GM18909 (cell line): ENCODE measurements around the gene SDCBP2.
"Not testable (repeated sequence)": the region's sequence is repeated elsewhere in the genome, so short reads cannot be mapped to it uniquely, and the experiment has no call there.

ENCODE experiments used
- ATAC-seq: cut with Tn5 transposase; IDR thresholded peaks from one replicate; pipeline ENCODE4 v1.9.1; 2021; ENCODE audit warnings: mild to moderate bottlenecking; ENCODE audit not compliant: unreplicated experiment, poor library complexity

SDCBP2 gene

GRCh38 chr20:1360094-1360846 is 31.3 kb upstream of the SDCBP2 start:
- no peak for ATAC-seq

- ATAC-seq: no peak
Measured at GRCh38 chr20:1357921-1358671, 29.2 kb upstream of the SDCBP2 start.

GRCh38 chr20:1353956-1354355 is 25.0 kb upstream of the SDCBP2 start:
- ATAC-seq: no peak

- no peak for ATAC-seq
Measured at GRCh38 chr20:1346315-1346969, 17.5 kb upstream of the SDCBP2 start.

- no peak for ATAC-seq
Measured at GRCh38 chr20:1345756-1346093, 16.8 kb upstream of the SDCBP2 start.

- ATAC-seq: no peak
Measured at GRCh38 chr20:1345030-1345755, 16.3 kb upstream of the SDCBP2 start.

GRCh38 chr20:1343446-1344124 is 14.6 kb upstream of the SDCBP2 start:
- ATAC-seq: not testable (repeated sequence)

- ATAC-seq: no peak
Measured at GRCh38 chr20:1341561-1342265, 12.8 kb upstream of the SDCBP2 start.

GRCh38 chr20:1338801-1339200 is 9.9 kb upstream of the SDCBP2 start:
- no peak for ATAC-seq

- ATAC-seq: no peak
Measured at GRCh38 chr20:1338096-1338495, 9.2 kb upstream of the SDCBP2 start.

GRCh38 chr20:1337441-1337840 is 8.5 kb upstream of the SDCBP2 start:
- no peak for ATAC-seq

- ATAC-seq: no peak
Measured at GRCh38 chr20:1336699-1337367, 7.9 kb upstream of the SDCBP2 start.

- ATAC-seq: no peak
Measured at GRCh38 chr20:1335961-1336698, 7.2 kb upstream of the SDCBP2 start.

- no peak for ATAC-seq
Measured at GRCh38 chr20:1334761-1335160, 5.8 kb upstream of the SDCBP2 start.

- ATAC-seq: no peak
Measured at GRCh38 chr20:1334370-1334731, 5.4 kb upstream of the SDCBP2 start.

- ATAC-seq: no peak
Measured at GRCh38 chr20:1333462-1334369, 4.8 kb upstream of the SDCBP2 start.

- no peak for ATAC-seq
Measured at GRCh38 chr20:1332749-1333300, 3.9 kb upstream of the SDCBP2 start.
